Astrocyte (in vitro differentiated cells and primary cell): ENCODE data around the gene LIN7B. TPM values are rescaled to one million over a fixed set of nuclear protein-coding genes. Genes with fewer than 3 reads are reported as not detected.

ENCODE experiments used
- DNase-seq: peaks from one replicate; pipeline ENCODE4 v3.0.0-alpha.2; 2010; ENCODE audit warnings: low read depth
- FAIRE-seq: peaks from 2 replicates; lab custom pipeline; 2011; peaks lifted over from hg19 to GRCh38; lab: Jason Lieb, UNC
- H2AFZ ChIP-seq: 2 replicates; pipeline ENCODE4 v1.6.0; 2012; ENCODE audit warnings: low read depth, low read length, inconsistent platforms
- H3K27ac ChIP-seq: 2 replicates; pipeline ENCODE4 v1.5.1; 2011; ENCODE audit warnings: low read depth, low read length, inconsistent platforms
- H3K27me3 ChIP-seq: 2 replicates; pipeline ENCODE4 v1.6.0; 2011; ENCODE audit warnings: low read length, inconsistent platforms; ENCODE audit not compliant: insufficient read depth
- H3K36me3 ChIP-seq: 2 replicates; pipeline ENCODE4 v1.5.1; 2011; ENCODE audit warnings: low read length, inconsistent platforms; ENCODE audit not compliant: insufficient read depth
- H3K4me1 ChIP-seq: 2 replicates; pipeline ENCODE4 v1.5.1; 2011; ENCODE audit warnings: low read length, inconsistent platforms; ENCODE audit not compliant: insufficient read depth
- H3K4me2 ChIP-seq: 2 replicates; pipeline ENCODE4 v1.6.0; 2012; ENCODE audit warnings: low read length, inconsistent platforms
- H3K4me3 ChIP-seq: 2 replicates; pipeline ENCODE4 v1.5.1; 2011; ENCODE audit warnings: low read depth, mild to moderate bottlenecking, low read length, inconsistent platforms; ENCODE audit not compliant: insufficient read depth
- H3K79me2 ChIP-seq: 2 replicates; pipeline ENCODE4 v1.6.0; 2012; ENCODE audit warnings: mild to moderate bottlenecking, low read length, inconsistent platforms; ENCODE audit not compliant: insufficient read depth
- H3K9ac ChIP-seq: 2 replicates; pipeline ENCODE4 v1.6.0; 2012; ENCODE audit warnings: mild to moderate bottlenecking, low read length, inconsistent platforms
- H3K9me3 ChIP-seq: 2 replicates; pipeline ENCODE4 v1.5.1; 2012; ENCODE audit warnings: low read depth, mild to moderate bottlenecking, low read length, inconsistent platforms; ENCODE audit not compliant: insufficient read depth
- H4K20me1 ChIP-seq: 2 replicates; pipeline ENCODE4 v1.6.0; 2012; ENCODE audit warnings: low read length, inconsistent platforms; ENCODE audit not compliant: insufficient read depth
- H3K27ac Mint-ChIP-seq: one replicate; pipeline ENCODE4 v1.8.0; 2021; ENCODE audit warnings: mild to moderate bottlenecking, mixed read lengths; ENCODE audit not compliant: unreplicated experiment
- H3K27me3 Mint-ChIP-seq: one replicate; pipeline ENCODE4 v1.8.0; 2021; ENCODE audit warnings: low read depth, mixed read lengths; ENCODE audit not compliant: unreplicated experiment
- H3K36me3 Mint-ChIP-seq: one replicate; pipeline ENCODE4 v1.8.0; 2021; ENCODE audit warnings: low read depth, mixed read lengths; ENCODE audit not compliant: unreplicated experiment
- H3K4me1 Mint-ChIP-seq: one replicate; pipeline ENCODE4 v1.8.0; 2021; ENCODE audit warnings: low read depth, mixed read lengths; ENCODE audit not compliant: unreplicated experiment
- H3K4me3 Mint-ChIP-seq: one replicate; pipeline ENCODE4 v1.8.0; 2021; ENCODE audit warnings: mild to moderate bottlenecking, moderate library complexity, mixed read lengths; ENCODE audit not compliant: unreplicated experiment
- H3K9me3 Mint-ChIP-seq: one replicate; pipeline ENCODE4 v1.8.0; 2021; ENCODE audit warnings: mild to moderate bottlenecking, mixed read lengths; ENCODE audit not compliant: unreplicated experiment
- EZH2 ChIP-seq: IDR thresholded peaks from 2 replicates; pipeline ENCODE4 v1.6.1; 2012; ENCODE audit warnings: mild to moderate bottlenecking, low read length, inconsistent platforms; ENCODE audit not compliant: insufficient read depth
- total RNA-seq: library from RNA; stranded (reverse); gene quantifications from 2 replicates; pipeline ENCODE4 v1.2.1, GENCODE V29; 2021
- TF ChIP-seq, protein P1 (sequence below): IDR thresholded peaks from 2 replicates; pipeline ENCODE4 v1.5.1; 2011; ENCODE audit warnings: low read depth, mild to moderate bottlenecking, inconsistent platforms, low read length, moderate library complexity; ENCODE audit not compliant: insufficient read depth

Gene LIN7B
- total RNA-seq, 1 donor from 2014 or later: 8.9 TPM

DNA sequence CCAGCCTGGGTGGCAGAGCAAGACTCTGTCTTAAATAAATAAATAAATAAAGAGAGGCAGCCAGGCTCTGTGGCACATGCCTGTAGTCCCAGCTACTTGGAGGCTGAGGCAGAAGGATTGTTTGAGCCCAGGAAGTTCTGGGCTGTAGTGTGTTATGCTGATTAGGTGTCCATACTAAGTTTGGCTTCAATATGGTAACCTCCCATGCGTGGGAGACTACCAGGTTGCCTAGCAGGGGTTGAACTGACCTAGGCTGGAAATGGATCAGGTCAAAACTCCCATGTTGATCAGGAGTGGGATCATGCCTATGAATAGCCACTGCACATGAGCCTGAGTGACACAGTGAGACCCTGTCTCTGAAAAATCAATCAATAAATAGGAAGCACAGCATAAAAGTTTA lies 32.9 kb upstream of the LIN7B start:
- H3K4me1 Mint-ChIP-seq: no peaks in the 10 kb centered on the region
- Histone ChIP-seq H3K4me3 (no peak overlapping the region), H4K20me1 (peaks cover 8% of the 10 kb centered on the region), H2AFZ (no peak overlapping the region), H3K4me2 (no peak overlapping the region), H3K9me3 (peaks cover 3% of the 10 kb centered on the region), H3K36me3 (no peaks in the 10 kb centered on the region), H3K27me3 (no peaks in the 10 kb centered on the region), H3K9ac (no peak overlapping the region), H3K79me2 (peaks cover 10% of the 10 kb centered on the region), H3K27ac (no peak overlapping the region), H3K4me1 (peaks cover 7% of the 10 kb centered on the region)
- TF ChIP-seq, protein P1, sequence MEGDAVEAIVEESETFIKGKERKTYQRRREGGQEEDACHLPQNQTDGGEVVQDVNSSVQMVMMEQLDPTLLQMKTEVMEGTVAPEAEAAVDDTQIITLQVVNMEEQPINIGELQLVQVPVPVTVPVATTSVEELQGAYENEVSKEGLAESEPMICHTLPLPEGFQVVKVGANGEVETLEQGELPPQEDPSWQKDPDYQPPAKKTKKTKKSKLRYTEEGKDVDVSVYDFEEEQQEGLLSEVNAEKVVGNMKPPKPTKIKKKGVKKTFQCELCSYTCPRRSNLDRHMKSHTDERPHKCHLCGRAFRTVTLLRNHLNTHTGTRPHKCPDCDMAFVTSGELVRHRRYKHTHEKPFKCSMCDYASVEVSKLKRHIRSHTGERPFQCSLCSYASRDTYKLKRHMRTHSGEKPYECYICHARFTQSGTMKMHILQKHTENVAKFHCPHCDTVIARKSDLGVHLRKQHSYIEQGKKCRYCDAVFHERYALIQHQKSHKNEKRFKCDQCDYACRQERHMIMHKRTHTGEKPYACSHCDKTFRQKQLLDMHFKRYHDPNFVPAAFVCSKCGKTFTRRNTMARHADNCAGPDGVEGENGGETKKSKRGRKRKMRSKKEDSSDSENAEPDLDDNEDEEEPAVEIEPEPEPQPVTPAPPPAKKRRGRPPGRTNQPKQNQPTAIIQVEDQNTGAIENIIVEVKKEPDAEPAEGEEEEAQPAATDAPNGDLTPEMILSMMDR: no peak
- no peak overlapping the region for H3K27ac Mint-ChIP-seq
- H3K4me3 Mint-ChIP-seq: no peak overlapping the region
- peaks cover 5% of the 10 kb centered on the region for H3K27me3 Mint-ChIP-seq
- H3K9me3 Mint-ChIP-seq: no peaks in the 10 kb centered on the region
- no peak for DNase-seq
- FAIRE-seq: no peak
- H3K36me3 Mint-ChIP-seq: peaks cover 4% of the 10 kb centered on the region

DNA sequence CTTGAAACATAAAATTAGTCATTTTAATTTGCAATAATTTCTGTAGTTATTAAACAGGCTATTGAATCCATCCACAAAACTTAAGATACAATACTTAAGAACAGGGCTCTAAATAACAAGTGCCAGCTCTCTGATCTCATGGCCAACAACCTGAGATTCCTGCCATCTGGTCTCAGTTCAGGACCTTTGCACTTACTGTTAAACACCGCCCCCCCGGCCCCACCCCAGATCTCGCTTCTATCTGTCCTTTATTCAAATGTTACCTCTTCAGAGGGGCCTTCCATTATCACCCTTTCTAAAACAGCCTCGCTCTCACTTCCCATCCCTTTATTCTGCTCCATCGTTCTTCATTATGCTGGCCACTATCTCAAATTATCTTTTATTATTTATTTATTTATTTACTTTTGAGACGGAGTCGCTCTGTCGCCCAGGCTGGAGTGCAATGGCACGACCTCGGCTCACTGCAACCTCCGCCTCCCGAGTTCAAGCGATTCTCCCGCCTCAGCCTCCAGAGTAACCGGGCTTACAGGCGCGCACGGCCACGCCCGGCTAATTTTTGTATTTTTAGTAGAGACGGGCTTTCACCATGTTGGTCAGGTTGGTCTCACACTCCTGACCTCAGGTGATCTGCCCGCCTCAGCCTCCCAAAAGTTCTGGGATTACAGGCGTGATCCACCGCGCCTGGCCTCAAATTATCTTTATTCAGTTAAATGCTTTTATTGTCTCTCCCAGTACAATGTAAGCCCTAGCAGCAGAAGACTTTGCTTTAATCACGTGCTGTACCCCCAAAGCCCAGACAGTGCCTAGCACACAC lies 29.8 kb upstream of the LIN7B start:
- peaks cover 12% of the 10 kb centered on the region for H3K36me3 Mint-ChIP-seq
- peaks cover 40% of the 10 kb centered on the region for H3K79me2 ChIP-seq
- peaks cover 35% of the 10 kb centered on the region for H4K20me1 ChIP-seq
- no peaks in the 10 kb centered on the region for H3K9me3 Mint-ChIP-seq
- H3K27ac Mint-ChIP-seq: peak overlapping the region; percentile 22
- H3K4me1 ChIP-seq: peaks cover 19% of the 10 kb centered on the region
- no peaks in the 10 kb centered on the region for H3K27me3 ChIP-seq
- H3K9ac ChIP-seq: peak overlapping the region; percentile 94
- H3K36me3 ChIP-seq: peaks cover 12% of the 10 kb centered on the region
- H3K4me3 ChIP-seq: peak overlapping the region; percentile 81
- no peak for TF ChIP-seq EZH2
- peak overlapping the region; percentile 91 for H3K27ac ChIP-seq
- peaks cover 5% of the 10 kb centered on the region for H3K27me3 Mint-ChIP-seq
- H3K9me3 ChIP-seq: peaks cover 3% of the 10 kb centered on the region
- no peak for FAIRE-seq
- peak overlapping the region; percentile 90 for H2AFZ ChIP-seq
- DNase-seq: no peak
- peaks cover 4% of the 10 kb centered on the region for H3K4me1 Mint-ChIP-seq
- H3K4me3 Mint-ChIP-seq: peak overlapping the region; percentile 99
- H3K4me2 ChIP-seq: peak overlapping the region; percentile 95

DNA sequence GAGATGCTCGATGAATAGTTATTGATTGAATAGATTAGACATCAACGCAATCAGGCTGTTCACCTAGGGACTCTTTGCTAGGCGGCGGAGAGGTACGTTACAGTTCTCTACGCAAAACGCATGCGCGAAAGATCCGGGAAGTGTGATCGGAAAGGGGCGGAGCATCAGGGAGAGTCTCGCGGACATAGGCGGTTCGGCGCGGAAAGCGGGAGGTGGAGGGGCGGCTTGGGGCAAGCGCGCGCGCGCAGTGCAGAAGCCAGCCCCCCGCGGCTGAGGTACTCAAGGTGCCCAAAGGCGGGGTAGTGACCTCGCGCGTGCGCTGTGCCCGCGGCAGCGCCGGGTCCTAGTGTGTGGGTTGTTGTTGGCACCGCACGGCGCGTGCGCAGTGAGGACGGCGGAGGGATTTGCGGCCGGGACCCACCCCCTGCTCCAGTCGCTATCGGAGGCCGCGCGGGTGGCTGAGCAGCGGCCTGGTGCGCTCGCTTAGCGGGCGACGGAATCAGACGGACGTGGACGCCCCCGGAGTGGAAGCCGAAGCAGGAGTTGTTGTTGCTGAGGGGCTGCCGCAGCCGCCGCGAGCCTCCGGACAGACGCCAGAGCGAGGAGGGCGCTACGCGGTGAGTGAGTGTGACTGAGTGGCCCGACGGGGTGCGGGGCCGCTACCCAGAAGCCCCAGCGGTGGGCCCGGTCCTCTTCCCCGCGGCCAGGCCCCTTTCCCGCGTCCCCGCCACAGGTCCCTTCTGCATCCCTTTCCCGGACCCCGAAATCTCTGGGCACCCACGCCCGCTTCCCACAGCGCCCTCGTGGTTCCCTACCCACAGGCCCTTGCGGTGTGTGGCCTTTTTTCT lies 28.9 kb upstream of the LIN7B start, which contains the start of gene SNRNP70:
Gene SNRNP70, plus strand, starts transcription at position 432 of the 848 bp plus-strand sequence. CDS start 964 bp downstream, outside the sequence.
- peaks cover 47% of the 10 kb centered on the region for H3K79me2 ChIP-seq
- H3K4me3 ChIP-seq: peak within 1 kb of the TSS; percentile 81
- peak within 1 kb of the TSS; percentile 95 for H3K4me2 ChIP-seq
- H3K36me3 Mint-ChIP-seq: peaks cover 14% of the 10 kb centered on the region
- H2AFZ ChIP-seq: peak within 1 kb of the TSS; percentile 90
- TF ChIP-seq, protein P1: no peak
- no peak for TF ChIP-seq EZH2
- H3K4me1 ChIP-seq: peaks cover 19% of the 10 kb centered on the region
- H3K9me3 ChIP-seq: peaks cover 3% of the 10 kb centered on the region
- peak within 1 kb of the TSS; percentile 91 for H3K27ac ChIP-seq
- FAIRE-seq (peak; percentile 13), DNase-seq (peak; percentile 97)
- H3K27me3 ChIP-seq: no peaks in the 10 kb centered on the region
- H4K20me1 ChIP-seq: peaks cover 43% of the 10 kb centered on the region
- H3K9ac ChIP-seq: peak within 1 kb of the TSS; percentile 94
- H3K36me3 ChIP-seq: peaks cover 14% of the 10 kb centered on the region
- peaks cover 3% of the 10 kb centered on the region for H3K27me3 Mint-ChIP-seq
- peak within 1 kb of the TSS; percentile 99 for H3K4me3 Mint-ChIP-seq
- H3K9me3 Mint-ChIP-seq: no peaks in the 10 kb centered on the region
- peak within 1 kb of the TSS; percentile 95 for H3K27ac Mint-ChIP-seq
- H3K4me1 Mint-ChIP-seq: peaks cover 4% of the 10 kb centered on the region
